DND-41 (cell line): ENCODE results near the gene MEGF9.

Source experiments
- CTCF ChIP-seq: IDR thresholded peaks from 2 replicates; pipeline ENCODE4 v1.5.1; 2012; ENCODE audit warnings: borderline replicate concordance, low read length, moderate library complexity, mild to moderate bottlenecking; ENCODE audit not compliant: poor library complexity, severe bottlenecking; ENCODE audit errors: extremely low read depth
- EZH2 ChIP-seq: IDR thresholded peaks from 3 replicates; pipeline ENCODE4 v1.6.1; 2012; ENCODE audit warnings: borderline replicate concordance, low read depth, mild to moderate bottlenecking, moderate library complexity, low read length, inconsistent platforms; ENCODE audit not compliant: severe bottlenecking

GRCh38 chr9:120574473-120574872 lies 139.8 kb downstream of the MEGF9 start:
- no peak for TF ChIP-seq CTCF
- no peak for TF ChIP-seq EZH2
